HL-60/S4 treated with phorbol 12-myristate 13-acetate at 8.2 ng/mL for 4 days and 3 days (cell line): Measurements from ENCODE around the gene CCL25.

Experiments used
- in situ Hi-C: fragments of 300-500 bp; cut with MboI; formaldehyde crosslinking; loops from 2 replicates; pipeline ENCODE4 v1.15.0; 2022; ENCODE audit warnings: low sequenced_read_pairs

Gene CCL25

DNA sequence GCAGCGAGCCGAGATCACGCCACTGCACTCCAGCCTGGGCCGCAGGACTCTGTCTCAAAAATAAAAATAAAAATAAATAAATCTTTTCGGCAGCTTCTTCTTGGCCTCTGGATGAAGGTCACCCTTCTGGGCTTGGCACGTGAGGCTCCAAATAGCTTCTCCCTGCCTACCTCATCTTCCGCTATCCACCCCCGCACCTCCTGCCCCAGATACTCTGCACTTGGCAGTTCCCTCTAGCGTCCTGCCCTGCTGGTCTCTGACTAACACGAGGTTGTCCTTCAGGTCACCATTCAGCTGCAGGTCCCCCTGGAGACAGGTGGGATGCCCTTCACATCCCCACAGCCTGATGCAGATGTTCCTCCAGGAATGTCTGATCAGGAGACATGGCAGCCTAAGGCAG is 8.5 kb upstream of the CCL25 start:
- in situ Hi-C loops, result no loop called here

DNA sequence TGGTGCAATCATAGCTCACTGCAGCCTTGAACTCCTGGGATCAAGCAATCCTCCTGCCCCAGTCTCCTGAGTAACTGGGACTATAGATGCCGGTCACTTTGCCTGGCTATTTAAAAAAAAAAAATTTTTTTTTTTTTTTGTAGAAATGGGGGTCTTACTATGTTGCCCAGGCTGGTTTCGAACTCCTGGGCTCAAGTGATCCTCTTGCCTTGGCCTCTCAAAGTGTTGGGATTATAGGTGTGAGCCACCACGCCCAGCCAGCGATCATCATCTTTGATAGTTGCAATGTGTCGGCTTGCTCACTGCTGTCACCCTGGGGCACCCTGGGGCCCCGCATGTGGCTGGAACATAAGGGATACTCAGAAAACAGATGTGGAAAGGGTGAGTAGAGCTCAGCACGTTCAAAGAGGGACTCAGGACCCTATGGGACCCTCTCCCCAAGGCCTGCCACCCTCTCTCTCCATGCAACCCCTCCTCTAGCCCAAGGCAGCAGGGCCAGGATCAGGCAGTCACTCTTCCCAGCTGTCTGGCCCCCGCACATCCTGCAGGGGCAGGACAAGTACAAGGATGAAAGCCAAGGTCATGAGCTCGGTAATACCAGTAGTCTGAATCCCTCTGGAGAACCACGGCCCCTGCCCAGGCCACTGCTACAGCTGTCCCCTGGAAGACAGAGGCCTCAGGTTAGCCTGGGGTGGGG is 6.5 kb upstream of the CCL25 start:
- in situ Hi-C loops, result no loop called here

DNA sequence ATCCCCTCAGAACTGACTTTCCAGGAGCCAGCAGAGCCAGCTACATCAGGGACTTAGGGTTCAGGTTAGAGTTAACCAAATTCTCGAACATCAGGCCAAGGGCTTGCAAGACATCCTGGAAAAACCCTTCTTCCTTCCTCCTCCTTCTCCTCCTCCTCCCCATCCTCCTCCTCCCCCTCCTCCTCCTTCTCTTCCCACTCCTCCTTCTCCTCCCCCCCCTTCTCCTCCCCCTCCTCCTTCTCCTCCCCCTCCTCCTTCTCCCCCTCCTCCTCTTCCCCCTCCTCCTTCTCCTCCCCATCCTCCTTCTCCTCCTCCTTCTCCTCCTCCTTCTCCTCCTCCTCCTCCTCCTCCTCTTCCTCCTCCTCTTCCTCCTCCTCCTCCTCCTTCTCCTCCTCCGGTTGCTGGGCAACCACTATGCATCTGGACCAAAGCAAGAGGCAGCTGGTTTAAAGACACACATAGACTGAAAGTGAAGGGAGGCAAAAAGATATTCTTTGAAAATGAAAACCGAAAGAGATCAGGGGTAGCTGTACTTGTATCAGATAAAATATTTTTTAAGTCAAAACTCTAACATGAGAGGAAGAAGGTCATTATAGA is 5.9 kb upstream of the CCL25 start:
- in situ Hi-C loops, result no loop called here

DNA sequence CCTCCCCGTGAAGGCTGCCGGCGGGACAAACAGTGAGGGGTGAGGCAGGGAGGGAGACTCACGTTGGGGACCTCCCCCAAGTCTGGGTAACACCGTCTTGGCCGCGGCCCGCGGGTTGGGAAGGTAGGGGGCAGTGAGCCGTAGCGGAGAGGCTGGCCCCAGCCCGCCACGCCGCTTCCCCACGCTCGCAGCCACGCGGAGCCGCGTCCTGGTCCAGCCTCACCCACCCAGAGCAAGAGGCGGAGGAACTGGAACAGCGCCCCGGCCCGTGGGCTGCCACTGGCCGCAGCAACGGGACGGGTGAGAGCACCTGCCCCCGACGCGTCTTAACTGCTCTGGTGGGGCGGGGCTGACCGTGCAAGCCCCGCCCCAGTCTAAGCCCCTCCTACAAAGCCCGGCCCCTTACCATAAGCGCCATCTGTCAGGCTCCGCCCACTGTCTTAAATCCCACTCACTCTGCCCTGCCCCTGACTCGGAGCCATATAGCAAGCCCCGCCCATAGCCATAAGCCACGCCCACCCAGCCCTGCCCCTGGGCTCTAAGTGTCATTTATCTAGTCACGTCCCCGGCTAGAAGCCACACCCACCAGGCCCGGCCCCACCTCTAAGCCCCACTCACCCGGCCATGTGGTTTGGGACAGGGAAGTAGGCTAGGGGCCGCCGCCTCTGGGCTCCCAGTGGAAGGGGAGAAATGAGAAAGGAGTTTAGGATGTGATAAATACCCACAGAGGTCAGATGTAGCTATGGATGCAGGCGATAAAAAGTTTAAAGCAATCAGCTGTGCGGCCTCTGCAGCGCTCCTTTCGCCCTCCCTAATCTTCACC is 2.1 kb upstream of the CCL25 start:
- in situ Hi-C loops, result no loop called here

DNA sequence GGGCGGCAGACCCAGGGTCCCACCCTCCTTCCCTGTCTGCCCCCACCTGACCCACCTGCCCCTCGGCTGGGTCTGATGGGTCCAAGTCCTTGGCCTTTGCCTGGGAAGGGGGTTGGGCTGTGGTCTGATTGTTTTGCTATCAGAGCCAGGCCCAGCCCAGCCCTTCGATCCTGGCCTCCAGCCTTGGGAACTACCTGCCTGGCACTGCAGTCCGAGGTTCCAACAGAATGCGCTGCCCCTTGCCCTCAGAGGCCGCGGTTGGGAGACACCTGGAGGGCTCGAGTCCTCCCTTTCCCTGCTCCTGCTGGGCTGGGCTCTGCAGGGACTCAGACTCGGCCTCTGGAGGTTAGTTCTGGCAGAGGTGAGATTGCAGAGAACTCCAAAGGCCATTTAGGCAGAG is 1.6 kb downstream of the CCL25 start:
- in situ Hi-C loops, result no loop called here

DNA sequence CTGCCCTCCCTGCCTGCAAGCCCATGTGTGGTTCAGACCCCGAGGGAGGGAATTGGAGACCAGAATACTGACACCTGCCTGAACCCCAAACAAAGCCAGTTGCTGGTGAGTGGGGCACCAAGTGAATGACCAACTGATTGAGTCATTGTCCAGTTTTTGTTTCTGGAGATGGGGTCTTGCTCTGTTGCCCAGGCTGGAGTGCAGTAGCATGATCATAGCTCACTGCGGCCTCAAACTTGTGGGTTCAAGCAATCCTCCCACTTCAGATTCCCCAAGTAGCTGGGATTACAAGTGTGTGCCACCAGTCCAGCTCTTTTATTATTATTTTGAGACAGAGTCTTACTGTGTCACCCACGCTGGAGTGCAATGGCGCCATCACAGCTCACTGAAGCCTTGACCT is 4.0 kb downstream of the CCL25 start:
- in situ Hi-C loops, result no loop called here

DNA sequence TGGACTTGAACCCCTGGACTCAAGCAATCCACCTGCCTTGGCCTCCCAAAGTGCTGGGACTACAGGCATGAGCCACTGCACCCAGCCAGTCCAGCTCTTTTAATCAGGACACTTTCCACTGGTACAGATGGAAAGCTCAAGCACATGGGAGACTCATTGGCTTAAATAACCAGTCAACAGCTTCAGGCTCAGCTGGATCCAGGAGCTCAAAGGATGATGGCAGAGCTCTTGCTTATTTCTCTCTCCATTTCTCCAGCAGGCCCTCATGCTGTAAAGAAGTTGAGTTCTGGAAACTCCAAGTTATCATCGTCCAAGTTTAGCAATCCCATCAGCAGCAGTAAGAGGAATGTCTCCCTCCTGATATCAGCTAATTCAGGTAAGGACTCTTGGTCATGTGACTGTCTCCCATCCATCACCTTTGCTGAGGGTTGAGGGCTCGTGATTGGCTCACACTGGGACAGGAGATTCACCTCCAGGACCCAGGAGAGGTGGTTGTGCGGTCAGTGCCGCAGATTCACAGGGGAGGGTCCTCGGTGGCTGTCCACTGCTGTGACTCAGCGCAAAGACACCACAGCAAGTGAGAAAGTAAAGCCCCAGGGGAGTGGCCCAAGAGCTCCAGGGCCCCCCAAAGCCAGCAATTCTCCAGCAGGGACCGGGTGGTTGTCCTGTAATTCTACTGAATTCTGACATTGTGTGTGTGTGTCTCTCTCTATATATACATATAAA is 5.1 kb downstream of the CCL25 start:
- in situ Hi-C loops, result no loop called here

DNA sequence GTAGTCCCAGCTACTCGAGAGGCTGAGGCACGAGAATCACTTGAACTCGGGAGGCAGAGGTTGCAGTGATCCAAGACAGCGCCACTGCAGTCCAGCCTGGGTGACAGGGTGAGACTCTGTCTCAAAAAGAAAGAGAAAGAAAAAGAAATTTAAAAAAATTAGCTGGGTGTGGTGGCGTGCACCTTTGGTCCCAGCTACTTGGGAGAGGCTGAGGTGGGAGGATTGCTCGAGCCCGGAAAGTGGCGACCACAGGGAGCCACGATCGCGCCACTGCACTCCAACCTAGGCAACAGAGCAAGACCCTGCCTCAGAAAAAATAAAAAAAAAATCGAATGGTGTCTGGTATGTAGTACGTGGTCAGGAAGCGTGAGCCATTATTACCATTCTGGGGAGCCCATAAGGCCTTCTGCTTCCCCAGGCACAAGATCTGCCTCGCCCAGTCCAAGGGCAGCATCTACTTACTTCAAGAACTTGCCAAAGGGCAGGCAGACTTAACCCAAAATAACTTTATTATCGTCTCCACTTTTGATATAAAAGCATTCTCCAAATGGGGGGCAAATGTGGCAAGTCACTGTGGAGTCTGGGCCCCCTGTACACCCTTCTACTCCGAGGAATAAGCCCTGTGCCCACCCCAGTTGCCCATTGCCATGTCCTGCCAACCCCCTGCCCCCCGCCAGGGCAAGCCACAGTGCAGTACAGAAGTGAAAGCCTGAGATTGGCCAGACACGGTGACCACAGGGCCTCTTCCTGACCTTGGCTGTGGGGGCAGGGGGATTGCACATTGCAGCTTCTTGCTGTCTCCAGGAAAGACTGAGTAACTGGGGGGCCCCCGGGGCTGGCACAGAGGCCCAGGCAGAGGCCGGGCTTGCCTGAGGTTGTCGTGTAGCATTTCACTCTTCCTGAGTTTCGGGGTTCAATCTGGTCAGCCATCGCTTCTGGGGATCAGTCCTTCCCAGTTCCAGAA is 12.6 kb downstream of the CCL25 start:
- in situ Hi-C loops, result no loop called here

DNA sequence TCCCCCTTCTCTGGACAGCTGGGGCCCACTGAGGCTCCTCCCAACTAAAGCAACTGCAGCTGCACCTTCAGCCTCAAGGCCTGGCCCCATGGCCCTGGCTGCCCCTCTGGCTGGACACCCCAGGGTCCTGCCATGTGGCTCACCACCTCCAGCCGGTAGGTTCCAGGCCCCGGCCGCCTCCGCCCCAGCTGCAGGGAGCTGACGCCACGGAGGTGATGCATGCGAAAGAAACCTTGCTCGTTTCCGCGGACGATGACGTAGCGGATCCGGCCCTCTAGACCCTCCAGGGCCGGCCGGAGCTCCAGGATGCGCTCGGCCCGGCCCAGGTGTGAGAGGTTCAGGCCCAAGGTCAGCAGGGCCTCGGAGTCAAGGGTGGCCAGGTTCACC is 13.3 kb downstream of the CCL25 start:
- in situ Hi-C loops, result no loop called here

DNA sequence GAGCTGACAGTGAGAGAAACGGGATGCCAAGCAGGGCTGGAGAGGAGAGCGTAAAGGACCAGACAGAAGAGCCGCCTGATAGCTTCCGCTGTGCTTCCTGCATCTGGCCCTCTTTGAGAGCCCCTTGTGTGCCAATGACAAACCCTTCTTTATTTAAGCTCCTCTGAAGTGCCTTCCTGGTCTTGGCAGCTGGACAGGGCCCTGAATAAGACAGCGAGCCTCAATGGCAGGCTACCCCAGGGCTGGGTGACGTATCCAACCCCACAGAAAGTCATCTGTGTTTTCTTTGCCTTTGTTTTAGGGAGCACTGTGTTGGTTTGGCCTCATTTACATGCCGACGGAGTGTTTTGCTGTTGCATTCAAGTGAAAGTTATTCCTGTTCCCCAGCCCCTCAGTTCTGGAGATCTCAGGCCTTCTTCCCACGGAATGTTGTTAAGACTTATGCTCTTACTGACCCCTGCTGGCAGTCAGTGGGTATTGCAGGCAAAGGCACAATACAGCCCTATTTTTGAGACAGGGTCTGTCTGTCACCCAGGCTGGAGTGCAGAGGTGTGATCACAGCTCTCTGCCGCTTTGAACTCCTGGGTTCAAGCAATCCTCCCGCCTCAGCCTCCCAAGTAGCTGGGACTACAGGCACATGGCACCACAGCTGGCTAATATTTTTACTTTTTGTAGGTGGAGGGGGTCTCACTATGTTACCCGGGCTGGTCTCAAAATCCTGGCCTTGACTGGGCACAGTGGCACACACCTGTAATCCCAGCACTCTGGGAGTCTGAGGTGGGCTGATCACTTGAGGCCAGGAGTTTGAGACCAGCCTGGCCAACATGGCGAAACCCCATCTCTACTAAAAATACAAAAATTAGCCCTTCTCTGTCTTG is 16.8 kb downstream of the CCL25 start:
- in situ Hi-C loops, result no loop called here

DNA sequence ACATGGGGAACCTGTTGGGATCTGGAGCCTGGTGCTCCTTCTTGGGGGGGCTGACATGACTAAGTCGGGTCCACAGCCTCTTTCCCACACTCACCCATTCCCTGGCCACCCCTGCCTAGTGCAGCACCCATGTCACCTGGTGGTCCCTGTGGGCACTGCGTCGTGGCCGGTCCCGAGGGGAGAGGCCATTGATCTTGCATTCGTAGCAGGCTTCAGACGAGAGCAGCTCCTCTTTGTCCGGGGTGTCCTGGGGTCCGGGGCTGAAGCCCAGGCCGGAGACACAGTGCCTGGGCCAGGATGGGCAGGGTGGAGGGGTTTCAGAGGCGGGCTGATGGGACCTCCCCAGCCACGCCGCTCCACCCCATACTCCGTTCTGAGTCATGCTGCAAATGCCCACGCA is 19.4 kb downstream of the CCL25 start:
- in situ Hi-C loops, result no loop called here

DNA sequence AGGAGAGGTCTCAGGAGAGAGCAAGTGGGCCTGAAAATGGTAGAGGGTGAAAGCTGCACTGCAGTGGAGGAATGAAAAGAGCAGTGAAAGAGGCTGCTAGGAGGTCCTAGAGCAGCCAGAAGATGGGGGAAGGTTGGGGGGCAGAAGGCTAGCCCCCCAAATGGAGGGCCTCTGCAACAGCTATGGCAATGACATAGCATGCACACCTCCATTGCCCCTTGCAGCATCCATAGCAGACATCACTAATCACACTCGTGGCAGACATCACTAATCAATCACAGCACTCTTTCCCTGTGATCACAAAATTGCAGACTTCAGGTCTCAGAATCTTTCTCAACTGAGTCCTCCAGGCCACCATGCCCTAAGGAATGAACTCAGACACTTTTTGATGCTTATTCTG is 21.9 kb downstream of the CCL25 start:
- in situ Hi-C loops, result no loop called here

DNA sequence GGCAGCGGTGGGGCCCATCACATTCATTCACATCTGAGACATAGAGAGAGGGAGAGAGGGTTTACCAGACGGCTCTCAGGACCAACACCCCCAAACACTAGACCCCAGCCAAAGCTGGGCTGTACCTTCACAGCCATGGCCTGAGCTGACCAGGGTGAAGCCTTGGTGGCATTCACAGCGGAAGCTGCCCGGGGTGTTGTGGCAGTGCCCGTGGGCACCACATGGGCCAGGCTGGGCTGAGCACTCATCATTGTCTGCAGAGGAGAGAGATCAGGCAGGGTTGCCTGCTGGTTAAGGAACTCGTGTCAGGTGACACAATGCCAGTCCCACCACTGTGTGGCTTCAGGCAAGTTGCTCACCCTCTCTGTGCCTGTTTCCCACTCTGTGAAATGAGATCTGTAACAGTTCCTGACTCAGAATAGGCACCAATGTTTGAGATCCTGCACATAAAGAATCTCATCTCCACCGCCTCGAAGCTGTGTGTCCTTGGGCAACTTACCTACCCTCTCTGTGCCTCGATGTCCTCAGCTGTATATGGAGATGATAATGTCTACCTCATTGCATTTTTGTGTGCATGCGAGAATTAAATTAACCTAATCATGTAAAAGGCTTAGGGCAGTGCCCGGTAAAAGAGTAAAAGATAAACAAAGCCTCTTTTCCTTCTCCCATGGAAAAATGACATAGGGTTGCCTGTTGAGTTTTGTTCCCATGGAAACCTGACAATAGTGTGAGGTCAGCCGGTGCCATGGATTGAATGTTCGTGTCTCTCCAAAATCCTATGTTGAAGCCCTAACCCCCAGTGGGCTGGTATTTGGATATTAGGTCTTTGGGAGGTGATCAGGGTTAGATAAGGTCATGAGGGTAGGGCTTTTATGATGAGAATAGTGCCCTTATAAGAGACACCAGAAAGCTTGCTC is 22.9 kb downstream of the CCL25 start:
- in situ Hi-C loops, result no loop called here

DNA sequence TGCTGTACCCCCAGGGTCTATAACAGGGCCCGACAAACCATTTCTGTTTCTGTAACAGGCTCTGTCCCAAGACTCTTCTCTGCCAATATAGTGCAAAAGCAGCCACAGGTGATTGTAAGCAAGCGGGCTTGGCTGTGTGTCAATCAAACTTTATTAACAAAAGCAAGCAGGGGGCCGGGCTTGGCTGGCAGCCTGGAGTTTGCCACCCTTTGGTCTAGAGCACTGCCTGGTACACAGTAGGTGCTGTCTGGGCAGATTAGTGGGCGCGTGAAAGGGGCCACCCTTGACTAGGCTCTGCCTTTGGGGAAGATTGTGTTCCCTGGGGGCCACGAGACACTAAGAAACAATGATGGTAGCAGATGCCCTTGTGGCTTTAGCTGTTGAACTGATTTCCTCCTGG is 27.4 kb downstream of the CCL25 start:
- in situ Hi-C loops, result no loop called here

DNA sequence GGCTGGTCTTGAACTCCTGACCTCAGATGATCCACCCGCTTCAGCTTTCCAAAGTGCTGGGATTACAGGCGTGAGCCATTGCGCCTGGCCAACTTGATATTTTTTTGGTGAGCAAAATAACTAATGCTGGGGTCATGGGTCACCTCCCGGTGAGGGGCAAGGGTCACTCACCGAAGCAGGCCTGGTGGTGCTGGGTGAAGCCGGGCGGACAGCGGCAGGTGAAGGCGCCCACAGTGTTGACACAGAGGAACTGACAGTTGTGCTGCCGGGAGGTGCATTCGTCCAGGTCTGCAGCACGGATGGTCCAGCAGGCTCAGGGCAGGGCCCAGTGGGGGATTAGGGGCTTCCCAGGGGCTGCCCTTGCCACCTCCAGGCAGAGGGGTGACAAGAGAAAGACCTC is 28.3 kb downstream of the CCL25 start:
- in situ Hi-C loops, result no loop called here

DNA sequence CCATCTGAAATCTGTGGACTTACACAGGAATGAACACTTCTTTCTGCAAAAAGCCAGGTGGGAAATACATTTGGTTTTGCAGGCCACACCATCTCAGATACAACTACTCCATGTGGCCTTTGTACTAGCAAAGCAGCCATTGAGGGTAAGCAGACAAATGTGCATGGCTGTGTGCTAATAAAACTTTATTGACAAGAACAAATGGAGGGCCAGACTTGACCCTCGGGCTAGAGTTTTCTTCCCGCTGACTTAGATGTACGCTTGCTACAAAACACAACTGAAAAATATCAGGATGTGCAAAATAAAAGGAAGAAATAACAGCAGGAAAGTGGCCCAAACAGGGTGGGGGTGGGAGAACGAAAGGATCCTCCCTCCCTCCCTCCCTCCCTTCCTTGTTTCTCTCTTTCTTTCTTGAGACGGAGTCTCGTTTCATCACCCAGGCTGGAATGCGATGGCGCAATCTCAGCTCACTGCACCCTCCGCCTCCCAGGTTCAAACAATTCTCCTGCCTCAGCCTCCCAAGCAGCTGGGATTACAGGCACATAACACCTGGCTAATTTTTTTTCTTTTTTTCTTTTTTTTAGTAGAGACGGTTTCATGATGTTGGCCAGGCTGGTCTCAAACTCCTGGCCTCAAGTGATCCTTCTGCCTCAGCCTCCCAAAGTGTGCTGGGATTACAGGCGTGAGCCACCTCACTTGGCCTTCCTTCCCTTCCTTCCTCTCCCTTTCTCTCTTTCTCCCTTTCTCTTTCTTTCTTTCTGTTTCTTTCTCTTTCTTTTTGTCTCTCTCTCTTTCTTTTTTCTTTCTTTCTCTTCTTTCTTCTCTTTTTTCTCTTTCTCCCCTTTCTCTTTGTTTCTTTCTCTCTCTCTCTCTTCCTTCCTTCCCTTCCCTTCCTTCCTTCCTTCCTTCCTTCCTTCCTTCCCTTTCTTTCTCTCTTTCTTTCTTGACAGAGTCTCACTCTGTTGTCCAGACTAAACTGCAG is 29.3 kb downstream of the CCL25 start:
- in situ Hi-C loops, result no loop called here

DNA sequence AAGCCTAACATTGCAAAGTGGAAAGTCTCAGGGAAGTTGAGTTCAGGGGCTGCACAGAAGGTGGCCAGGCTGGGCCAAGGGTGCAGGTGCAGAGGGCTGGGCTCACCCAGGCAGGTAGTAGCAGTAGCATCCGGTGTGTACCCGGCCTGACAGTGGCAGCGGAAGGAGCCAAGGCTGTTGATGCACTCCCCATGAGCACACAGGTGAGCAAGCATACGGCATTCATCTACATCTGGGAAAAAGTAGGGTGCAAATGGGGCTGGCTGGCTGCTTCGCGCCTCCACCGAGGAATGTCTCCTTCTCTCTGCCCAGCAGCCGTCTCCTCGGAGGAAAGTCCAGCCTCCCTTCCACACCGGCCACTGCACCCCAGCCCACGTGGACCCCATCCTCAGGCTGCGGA is 30.6 kb downstream of the CCL25 start:
- in situ Hi-C loops, result no loop called here
